GM19455 (cell line): ENCODE data around the gene BMP2K.
A peak's percentile ranks its signal among the peaks of the same experiment; 100 is the strongest.

Experiments
- ATAC-seq: cut with Tn5 transposase; IDR thresholded peaks from one replicate; pipeline ENCODE4 v1.9.1; 2021; ENCODE audit not compliant: unreplicated experiment

Gene BMP2K

DNA sequence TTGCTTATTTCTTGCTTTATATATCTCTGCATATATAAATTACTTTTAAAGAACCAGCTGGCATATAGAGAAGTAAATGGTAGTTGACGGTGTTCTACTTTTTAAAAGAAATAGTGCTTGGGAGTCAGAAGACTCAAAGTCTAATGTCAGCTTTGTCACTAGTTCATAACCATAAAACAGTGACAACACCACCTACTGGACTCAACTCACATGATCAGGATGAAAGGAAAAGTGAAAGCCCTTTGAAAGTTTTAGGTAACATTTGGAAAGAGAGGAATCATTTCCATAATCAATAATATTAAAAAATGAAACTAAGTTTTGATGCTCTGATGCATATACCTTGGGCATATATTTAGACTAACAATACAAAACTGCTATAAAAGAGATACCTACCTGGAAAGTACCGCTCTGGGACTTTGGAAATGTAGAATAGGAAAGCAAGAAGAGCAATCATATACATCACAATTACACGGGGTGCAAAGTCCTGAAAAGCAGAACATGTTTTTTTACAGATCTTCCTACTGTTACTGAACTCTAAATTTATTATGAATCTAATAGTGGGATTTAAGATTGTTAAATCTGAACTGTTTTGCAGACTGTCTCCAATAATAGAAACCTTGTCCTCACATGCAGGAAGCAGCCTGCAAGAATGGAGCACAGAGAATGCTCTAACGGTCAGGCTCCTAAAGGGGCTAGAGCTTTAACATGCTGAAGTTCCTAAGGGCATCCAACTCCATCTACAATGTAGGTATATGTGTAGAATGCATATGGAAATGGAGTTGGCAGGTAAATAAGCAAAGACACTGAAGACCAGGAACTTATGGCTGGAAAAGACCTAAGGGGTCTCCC lies 147.5 kb downstream of the BMP2K start:
- ATAC-seq, result no peak

DNA sequence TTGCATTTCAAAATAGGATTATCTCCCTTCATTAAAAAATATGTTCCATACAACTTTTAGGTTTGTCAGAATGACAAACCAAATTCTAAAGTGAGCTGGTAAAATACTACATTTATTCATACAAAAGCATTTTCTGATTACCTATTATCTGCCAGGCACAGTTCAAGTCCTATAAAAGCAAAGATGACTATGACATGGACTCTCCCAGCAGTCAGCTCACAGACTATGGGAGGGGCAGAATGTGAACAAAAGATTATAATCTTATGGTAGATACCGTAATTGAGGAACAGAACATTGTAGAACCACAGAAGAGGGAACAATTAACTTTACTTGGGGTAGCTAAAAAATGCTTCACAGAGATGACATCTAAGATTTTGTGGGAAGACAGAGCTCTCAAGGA lies 150.7 kb downstream of the BMP2K start:
- ATAC-seq, result no peak

DNA sequence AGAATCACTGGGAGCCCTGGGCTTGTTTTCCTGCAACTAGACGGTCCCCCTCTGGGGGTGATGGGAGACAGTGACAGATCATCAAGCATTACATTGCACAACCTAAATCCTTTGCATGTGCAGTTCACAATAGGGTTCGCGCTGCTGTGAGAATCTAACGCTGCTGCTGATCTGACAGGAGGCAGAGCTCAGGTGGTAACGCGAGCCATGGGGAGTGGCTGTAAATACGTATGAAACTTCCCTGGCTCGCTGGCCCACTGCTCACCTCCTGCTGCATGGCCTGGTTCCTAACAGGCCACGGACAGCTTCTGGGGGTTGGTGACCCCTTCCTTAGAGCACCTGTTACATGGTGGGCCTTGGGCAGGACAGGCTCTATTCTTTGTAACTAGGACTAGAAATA lies 152.7 kb downstream of the BMP2K start:
- no peak for ATAC-seq

DNA sequence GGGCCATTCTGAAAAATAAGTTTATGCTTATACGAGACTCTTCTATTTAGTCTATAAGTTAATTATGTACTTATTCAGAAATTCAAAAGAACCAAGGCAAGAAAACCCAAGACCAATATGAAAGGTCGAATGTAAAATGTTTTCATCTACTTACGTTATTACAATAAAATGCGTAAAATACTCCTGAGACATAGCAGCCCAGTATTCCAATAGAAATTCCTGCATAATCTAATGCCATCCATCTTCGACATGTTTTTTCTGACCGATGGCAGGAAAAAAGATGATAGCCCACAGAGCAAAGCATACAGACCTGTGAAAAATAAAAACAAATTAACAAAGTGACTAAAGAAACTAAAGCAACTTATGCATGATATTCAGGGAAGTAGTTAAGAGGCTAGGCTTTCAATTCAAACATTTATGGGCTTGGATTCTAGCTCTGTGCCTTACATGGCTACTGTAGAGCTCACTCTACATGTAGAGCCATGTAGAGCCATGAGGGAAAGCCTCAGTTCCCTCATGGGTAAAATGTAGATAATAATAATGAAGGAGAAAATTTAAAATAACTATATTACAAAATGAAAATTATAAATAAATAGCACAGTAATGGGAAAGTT lies 154.0 kb downstream of the BMP2K start:
- no peak for ATAC-seq

DNA sequence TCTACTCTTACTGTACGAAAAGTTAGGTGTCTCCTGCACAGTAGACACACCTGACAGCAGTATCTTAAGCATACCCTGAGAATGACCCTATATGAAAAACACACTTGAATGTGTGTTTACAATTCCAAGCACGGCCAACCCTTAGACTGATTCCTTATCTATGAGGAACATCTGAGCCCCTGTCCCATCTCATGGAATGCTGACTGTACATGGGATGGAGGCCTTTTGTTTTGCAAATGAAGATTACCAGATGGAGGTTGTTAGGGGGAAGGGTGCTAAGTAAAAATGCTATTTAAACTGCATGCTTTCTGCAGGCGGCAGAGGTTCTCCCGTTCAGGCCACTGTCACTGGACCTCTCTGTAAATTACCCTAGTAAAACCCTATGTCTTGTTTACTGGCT lies 160.8 kb downstream of the BMP2K start:
- ATAC-seq, result no peak

DNA sequence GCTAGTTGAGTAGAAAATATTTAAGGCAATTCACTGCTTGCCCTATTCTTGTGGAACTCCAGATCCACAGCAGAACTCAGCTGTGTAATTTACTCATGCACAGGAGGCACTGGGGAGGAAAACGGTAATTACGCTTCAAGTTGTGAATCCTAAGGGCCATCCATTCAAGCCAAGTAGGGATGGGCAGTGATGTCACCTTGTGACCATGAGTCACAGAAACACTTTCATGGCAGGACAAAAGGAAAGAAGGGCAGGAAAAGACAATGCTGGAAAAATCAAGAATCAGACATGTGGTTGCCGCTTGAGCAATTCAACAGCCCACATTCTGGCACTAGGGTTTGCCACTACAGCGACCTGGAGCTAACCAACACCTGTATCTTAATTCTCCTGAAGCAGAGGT lies 161.7 kb downstream of the BMP2K start:
- no peak for ATAC-seq

DNA sequence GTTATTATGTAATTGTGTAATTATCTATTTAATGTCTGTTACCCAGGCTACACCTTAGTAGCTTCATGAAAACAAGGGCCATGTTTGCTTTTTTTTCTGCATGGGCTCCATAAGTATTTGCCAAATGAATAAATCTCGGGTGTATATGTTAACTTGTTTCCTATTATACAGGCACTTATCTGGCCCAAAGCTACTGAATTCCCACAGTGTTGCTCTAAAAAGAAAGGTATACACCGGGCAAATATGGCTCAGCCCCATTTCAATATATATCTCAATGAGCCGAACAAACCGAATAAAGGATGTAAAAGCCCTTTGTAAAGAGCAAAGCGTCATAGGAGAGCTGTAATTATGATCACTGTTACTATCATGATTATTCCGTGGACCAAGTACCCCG lies 162.3 kb downstream of the BMP2K start:
- ATAC-seq, result no peak

DNA sequence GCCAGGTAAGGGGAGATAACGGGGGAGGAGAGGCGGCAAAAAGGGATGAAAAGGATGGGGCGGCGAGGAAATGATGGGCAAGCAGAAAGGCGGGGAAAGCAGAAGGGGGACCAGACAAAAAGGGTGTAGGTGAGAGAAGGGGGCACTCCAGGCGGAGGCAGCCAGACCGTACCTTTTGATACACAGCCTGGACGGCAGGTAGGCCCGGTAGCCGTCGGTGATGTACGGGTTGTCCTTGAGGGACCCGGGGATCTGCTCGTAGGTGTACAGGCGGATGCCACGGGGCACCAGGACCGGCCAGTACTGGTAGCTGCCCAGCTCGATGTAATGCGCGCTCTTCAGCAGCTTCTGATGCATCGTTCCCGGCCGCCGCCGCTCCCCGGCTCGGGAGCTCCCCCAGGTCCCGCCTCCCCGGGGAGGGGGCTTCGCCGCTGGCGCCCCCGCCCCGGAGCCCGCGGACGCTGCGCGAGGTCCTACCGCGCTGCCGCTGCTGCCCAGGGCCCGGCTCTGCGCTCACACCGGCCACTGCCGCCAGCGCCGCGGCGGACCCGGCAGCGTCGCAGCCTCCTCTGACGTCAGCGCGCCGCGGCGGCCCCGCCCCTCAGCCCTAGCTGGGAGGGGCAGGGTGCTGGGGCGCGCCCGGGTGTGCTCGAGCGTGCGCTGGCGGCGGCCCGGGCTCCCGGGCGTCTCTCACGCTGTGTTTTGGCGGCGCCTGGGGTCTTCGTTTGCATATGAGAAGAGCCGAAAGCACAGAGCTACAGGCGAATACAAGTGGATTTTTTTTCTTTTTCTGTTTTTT lies 162.9 kb downstream of the BMP2K start, which contains the start of gene PAQR3:
PAQR3 (minus strand) TSS at position 571 of the 799 bp plus-strand sequence; CDS start at position 357, 214 bp downstream.
- ATAC-seq, result peak; percentile 97

DNA sequence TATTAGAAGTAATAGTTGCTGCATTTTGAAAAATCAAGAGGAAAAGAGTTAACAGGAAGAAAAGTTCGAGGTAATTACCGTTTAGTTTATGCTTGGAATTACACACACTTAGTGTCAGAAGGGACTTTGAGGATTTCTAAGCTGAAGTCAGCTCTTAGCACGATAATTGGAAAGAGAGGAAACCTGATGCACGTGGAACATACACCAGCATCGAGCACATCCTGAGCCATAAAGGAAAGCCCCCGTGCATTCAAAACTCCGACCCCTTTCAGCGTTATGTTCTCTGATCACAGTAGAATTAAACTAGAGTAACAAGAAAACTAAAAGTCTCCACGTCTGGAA lies 163.5 kb downstream of the BMP2K start:
- ATAC-seq, result peak; percentile 22

DNA sequence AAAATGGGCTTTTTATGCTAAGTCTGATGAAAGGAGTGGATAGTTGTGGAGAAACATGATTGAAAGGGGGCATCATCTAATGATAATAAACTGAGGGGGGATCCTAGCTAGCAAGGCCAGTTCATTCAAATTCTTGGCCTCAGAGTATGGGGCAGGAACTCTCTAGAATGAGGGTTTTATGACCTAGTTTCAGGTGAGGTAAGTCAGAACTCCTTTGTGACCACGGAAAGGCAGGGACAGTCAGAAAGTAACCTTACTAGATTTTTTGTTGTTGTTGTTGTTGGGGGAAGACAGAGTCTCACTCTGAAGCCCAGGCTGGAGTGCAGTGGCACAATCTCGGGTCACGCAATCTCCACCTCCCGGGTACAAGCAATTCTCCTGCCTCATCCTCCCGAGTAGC lies 164.6 kb downstream of the BMP2K start:
- ATAC-seq, result no peak

DNA sequence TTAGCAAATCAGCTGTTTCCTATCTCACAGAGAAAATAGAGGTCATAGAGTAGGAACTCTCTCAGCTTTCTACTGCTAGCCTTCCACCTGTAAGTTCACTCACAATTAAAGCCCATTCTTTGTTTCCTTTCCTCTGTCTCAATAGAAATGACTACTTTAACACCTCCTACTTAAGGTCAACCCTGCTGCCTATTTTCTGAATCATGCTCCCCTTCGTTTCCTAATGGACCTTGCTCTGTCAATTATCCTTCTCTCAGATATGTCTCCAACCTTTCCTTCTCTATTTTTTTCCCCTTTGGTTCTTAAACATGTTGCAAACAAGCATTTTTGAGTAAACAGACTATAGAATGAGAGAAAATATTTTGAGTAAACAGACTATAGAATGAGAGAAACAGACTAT lies 168.2 kb downstream of the BMP2K start:
- no peak for ATAC-seq

DNA sequence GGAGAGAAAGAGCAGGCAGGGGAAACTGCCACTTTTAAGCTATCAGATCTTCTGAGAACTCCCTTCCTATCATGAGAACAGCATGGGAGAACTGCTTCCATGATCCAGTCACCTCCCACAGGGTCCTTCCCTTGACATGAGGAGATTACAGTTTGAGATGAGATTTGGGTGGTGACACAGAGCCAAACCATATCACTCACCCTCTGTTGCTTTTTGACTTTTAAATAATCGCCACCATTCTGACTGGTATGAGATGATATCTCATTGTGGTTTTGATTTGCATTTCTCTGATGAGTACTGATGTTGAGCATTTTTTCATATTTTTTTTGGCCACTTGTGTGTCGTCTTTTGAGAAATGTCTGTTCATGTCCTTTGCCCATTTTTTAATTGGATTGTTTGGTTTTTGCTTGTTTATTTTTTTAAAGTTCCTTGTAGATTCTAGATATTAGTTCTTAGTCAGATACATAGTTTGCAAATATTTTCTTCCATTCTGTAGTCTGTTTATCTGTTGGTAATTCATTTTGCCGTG lies 169.6 kb downstream of the BMP2K start:
- no peak for ATAC-seq

DNA sequence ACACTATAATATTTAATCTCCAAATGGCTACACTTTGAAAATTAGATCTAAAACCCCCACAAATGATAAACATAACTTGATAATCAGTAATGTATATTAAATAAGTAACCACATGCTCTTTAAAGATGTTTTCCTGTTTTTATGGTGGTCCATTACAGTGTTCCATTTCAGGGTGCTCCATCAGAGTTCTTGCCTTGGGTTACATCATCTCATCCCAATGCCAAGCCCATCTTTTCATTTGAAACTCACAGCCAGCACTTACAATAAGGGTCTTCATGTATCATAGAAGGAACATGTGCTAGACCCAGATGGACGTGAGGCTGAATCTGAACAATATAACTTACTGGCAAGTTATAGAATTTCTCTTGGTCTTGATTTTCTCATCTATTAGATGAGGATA lies 173.6 kb downstream of the BMP2K start:
- no peak for ATAC-seq

DNA sequence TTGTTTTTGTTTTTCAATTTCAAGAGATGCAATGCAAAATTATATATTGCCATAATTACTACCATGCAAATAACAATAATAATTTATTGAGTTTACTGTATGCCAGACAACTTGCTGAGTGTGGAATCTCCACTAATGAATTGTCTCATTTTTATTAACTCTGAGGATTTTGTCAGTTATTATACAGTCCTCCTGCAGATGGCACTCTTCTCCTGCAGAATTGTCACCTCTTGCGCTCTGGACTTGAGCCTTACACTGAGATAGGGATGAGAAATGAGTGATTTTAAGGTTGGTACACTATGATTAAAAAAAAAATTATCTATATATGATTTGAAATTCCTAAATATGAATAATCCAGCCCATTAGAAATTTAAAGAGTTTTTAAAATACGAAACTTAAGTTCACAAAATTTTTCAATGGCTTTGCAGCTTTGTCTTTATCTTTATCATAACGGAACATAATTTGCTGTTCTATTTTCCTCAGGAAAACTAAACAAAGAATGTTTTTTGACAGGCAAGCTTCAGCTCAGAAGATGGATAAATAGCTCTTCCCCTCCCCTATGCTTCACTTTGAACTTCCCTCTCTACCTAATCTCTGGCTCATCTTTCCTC lies 175.8 kb downstream of the BMP2K start:
- no peak for ATAC-seq

DNA sequence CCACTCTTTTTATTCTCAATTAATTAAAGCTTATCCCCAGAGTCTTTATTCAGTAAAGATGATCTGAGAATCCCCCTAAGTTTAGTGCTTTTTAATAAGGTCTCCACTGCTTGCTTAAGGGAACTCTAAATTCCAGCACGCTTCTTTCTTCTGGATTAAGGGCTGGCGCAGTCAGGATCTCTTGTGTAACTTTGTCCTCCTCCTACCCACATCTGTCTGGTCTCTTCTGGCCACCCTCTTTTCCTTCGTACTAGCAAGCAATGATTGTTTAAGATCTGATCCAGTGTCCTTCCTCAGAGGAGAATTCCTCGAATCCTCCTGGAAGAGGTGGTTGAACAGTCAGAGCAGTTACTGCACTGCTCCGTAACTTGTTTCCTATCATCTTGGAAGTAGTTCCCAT lies 177.1 kb downstream of the BMP2K start:
- ATAC-seq, result no peak

DNA sequence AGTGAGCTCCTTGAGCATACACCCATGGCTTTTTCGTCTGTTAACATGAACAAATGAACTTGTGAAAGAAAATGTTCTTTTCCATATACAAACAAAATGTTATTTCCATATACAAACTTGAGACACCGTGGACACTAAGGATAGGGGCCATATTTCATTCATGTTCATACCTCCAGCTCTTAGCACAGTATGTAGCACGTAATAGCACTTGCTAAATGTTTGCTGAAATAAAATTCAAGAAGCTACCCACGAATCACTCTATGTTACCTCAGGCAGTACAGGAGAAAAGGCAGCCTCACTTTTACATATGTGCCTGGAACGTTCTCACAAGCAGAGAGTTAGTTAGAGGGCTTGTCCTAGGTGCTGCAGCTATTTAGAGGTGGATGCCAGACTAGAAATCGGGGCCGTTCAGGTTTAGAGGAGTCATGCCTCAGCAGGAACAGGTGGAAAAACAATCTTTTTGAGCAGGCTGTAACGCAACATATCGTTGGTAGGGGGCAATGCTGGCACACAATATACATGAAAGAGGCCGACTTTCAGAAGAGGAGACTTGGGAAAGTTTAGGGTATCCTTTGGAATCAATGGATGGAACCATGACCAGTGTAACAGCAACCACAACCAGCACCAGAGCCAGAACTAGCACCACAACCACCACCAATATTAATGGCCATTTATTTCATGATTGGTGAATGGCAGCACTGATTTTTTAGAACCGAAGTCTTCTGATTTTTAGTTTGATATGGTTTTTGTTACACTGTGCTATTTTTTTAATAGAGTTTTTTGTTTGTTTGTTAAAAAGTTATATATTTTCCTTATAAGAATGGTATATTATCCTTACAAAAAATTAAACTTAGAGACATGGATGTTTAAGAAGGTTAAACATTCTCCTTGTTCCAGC lies 177.9 kb downstream of the BMP2K start:
- ATAC-seq, result no peak

DNA sequence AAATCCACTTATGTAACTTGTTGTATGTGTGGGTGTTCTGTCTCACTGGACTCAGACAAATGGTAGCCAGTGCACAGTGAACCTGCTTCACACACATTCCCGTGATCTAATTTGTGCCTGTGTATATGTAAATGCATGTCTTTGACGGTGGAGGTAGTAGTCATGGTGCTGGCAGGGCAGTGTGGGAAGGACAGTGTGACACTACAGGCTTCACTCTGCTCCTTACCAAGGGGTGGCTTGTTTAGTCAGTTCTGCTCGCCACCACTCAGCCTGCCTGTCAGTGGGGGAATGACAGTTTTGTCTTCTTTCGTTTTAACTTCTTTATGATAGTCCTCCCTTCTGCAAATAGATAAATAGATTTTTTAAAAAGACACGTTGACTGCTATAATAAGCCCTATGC lies 180.8 kb downstream of the BMP2K start:
- no peak for ATAC-seq

DNA sequence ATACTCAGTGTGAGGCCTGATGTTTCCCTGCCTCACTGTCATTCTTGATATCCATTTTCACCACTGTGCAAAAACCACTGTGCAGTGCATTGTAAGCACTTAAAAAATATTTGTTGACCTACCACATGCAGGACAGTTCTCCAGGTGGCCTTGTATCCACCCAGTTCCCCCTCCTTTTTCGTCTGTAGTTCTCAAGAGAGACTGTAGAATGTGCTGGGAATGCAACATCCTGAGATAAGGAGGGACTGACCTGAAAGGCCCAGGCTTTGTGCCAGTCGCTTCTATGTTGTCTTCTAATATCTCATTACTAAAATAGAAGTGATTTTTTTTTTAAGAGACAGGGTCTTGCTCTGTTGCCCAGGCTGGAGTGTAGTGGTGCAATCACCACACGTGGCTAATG lies 184.8 kb downstream of the BMP2K start:
- ATAC-seq, result no peak
